ENCODE data around the gene C6orf89. TPM values are rescaled to one million over a fixed set of nuclear protein-coding genes. Genes with fewer than 3 reads are reported as not detected.

The C6orf89 gene
- total RNA-seq, 4 donors from 2014 or later, result 7.8 to 41.8 (median 28.2) TPM

GRCh38 chr6:36840432-36841403 is 45.0 kb upstream of the C6orf89 start:
- peaks cover 7 to 24% (median 19%) of the 10 kb centered on the region in 4 donors for H3K4me1 ChIP-seq
- H3K4me3 ChIP-seq, result peak overlapping the region; percentile 28 to 52 (median 36)
- peak overlapping the region in 2 of 4 donors; percentile 18 to 53 for H3K27ac ChIP-seq
- no peaks in the 10 kb centered on the region for H3K9me3 ChIP-seq
- intact Hi-C loops (cut with DNase I; ENCODE audit: low total_unique reads) (no loop called here), in situ Hi-C loops (cut with MboI; ENCODE audit: low pct_ligation_motif_present in 1 of 4, low pct_unique_long_range_greater_than_20kb in 1 of 4, low sequenced_read_pairs in 3 of 4) (loop anchor here in 1 of 4 donors (5.0 kb wide), 1 partner anchor 68 kb away; no protein-coding TSS in a partner anchor)
- peaks cover 32% of the 10 kb centered on the region for H3K27me3 ChIP-seq
- no peak for DNase-seq
- TF ChIP-seq EP300 (IDR thresholded peaks at IDR 0.05; ENCODE audit: low read depth) (no peak), CTCF (IDR thresholded peaks at IDR 0.05) (no peak), POLR2AphosphoS5 (IDR thresholded peaks at IDR 0.05) (no peak), POLR2A (IDR thresholded peaks at IDR 0.05) (no peak)
- 21% methylated on average over 40 of the region's 44 CpGs; no CpG with 5 or more reads in 1 of the 2 donors for WGBS, 2 donors (ENCODE audit: low coverage in 1 of 2)
- no peaks in the 10 kb centered on the region for H3K36me3 ChIP-seq

- TF ChIP-seq EP300 (IDR thresholded peaks at IDR 0.05; ENCODE audit: low read depth) (no peak), CTCF (IDR thresholded peaks at IDR 0.05) (no peak), POLR2AphosphoS5 (IDR thresholded peaks at IDR 0.05) (no peak), POLR2A (IDR thresholded peaks at IDR 0.05) (no peak)
- Histone ChIP-seq H3K4me3 (no peak overlapping the region), H3K27ac (no peak overlapping the region), H3K36me3 (no peaks in the 10 kb centered on the region), H3K4me1 (peaks cover 7 to 24% (median 19%) of the 10 kb centered on the region in 4 donors), H3K27me3 (peaks cover 32% of the 10 kb centered on the region), H3K9me3 (no peaks in the 10 kb centered on the region)
- intact Hi-C loops (cut with DNase I; ENCODE audit: low total_unique reads) (no loop called here), in situ Hi-C loops (cut with MboI; ENCODE audit: low pct_ligation_motif_present in 1 of 4, low pct_unique_long_range_greater_than_20kb in 1 of 4, low sequenced_read_pairs in 3 of 4) (loop anchor here in 1 of 4 donors (5.0 kb wide), 1 partner anchor 69 kb away; no protein-coding TSS in a partner anchor)
- 85% methylated on average over 2 of the region's 2 CpGs; no CpG with 5 or more reads in 1 of the 2 donors for WGBS, 2 donors (ENCODE audit: low coverage in 1 of 2)
- no peak for DNase-seq
These were observed 44.0 kb upstream of the C6orf89 start for GRCh38 chr6:36841756-36842155.

- no peak overlapping the region for H3K27ac ChIP-seq
- peaks cover 32% of the 10 kb centered on the region for H3K27me3 ChIP-seq
- H3K9me3 ChIP-seq, result no peaks in the 10 kb centered on the region
- H3K4me1 ChIP-seq, result peaks cover 7 to 27% (median 21%) of the 10 kb centered on the region in 4 donors
- no peak overlapping the region for H3K4me3 ChIP-seq
- no peaks in the 10 kb centered on the region for H3K36me3 ChIP-seq
- TF ChIP-seq POLR2A (IDR thresholded peaks at IDR 0.05) (no peak), POLR2AphosphoS5 (IDR thresholded peaks at IDR 0.05) (no peak), EP300 (IDR thresholded peaks at IDR 0.05; ENCODE audit: low read depth) (no peak), CTCF (IDR thresholded peaks at IDR 0.05) (no peak)
- intact Hi-C loops (cut with DNase I; ENCODE audit: low total_unique reads), result no loop called here
- 86 to 91% methylated on average over 2 to 4 of the region's 4 CpGs for whole genome bisulfite sequencing, 2 donors (ENCODE audit: low coverage in 1 of 2)
- DNase-seq, result no peak
- in situ Hi-C loops (cut with MboI; ENCODE audit: low pct_ligation_motif_present in 1 of 4, low pct_unique_long_range_greater_than_20kb in 1 of 4, low sequenced_read_pairs in 3 of 4), result loop anchor here in 1 of 4 donors (5.0 kb wide), 1 partner anchor 71 kb away; no protein-coding TSS in a partner anchor
These were observed 42.6 kb upstream of the C6orf89 start for GRCh38 chr6:36843170-36843569.
